Measurements from ENCODE around the gene XYLT2.
A peak's percentile ranks its signal among the peaks of the same experiment; 100 is the strongest.

DNA sequence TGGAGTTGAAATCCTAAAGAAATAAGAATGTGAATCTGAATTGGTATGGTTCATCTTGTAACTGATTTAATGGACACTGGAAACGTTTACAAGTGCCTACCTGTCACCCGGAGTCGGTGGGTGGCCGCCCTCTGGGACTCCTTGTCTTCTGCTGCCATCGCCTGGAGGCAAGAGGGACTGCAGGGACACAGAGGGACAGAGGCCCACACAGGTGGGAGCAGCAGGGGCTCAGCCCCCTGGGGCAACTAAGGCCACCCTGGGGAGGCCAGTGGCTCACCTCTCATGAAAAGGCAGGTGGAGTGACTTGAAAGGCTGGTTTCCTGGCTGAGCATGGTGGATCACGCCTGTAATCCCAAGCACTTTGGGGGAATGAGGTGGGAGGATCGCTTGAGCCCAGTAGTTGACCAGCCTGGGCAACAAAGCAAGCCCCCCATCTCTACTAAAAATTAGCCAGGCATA lies 48.5 kb upstream of the XYLT2 start:
- TF ChIP-seq, protein P1, sequence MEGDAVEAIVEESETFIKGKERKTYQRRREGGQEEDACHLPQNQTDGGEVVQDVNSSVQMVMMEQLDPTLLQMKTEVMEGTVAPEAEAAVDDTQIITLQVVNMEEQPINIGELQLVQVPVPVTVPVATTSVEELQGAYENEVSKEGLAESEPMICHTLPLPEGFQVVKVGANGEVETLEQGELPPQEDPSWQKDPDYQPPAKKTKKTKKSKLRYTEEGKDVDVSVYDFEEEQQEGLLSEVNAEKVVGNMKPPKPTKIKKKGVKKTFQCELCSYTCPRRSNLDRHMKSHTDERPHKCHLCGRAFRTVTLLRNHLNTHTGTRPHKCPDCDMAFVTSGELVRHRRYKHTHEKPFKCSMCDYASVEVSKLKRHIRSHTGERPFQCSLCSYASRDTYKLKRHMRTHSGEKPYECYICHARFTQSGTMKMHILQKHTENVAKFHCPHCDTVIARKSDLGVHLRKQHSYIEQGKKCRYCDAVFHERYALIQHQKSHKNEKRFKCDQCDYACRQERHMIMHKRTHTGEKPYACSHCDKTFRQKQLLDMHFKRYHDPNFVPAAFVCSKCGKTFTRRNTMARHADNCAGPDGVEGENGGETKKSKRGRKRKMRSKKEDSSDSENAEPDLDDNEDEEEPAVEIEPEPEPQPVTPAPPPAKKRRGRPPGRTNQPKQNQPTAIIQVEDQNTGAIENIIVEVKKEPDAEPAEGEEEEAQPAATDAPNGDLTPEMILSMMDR (IDR thresholded peaks at IDR 0.05): peak; percentile 94 to 99 (median 96)
- no peak for TF ChIP-seq POLR2A (IDR thresholded peaks at IDR 0.05)
- TF ChIP-seq POLR2AphosphoS5 (IDR thresholded peaks at IDR 0.05; ENCODE audit: insufficient read depth in 1 of 2, low read depth in 1 of 2): peak in 1 of 2 donors; percentile 42
